GM13976 (cell line): ENCODE measurements around the gene DST.
A peak's percentile ranks its signal among the peaks of the same experiment; 100 is the strongest.
"Not testable (repeated sequence)": the region's sequence is repeated elsewhere in the genome, so short reads cannot be mapped to it uniquely, and the experiment has no call there.

Experiments used
- DNase-seq: peaks from one replicate; pipeline ENCODE4 v3.0.0; 2012; ENCODE audit warnings: low spot score
- in situ Hi-C: fragments of 300-500 bp; cut with MboI; formaldehyde crosslinking; loops from one replicate; pipeline ENCODE4 v1.12.0; 2022; ENCODE audit warnings: low sequenced_read_pairs, mixed read lengths, inconsistent platforms; ENCODE audit not compliant: unreplicated experiment
- TF ChIP-seq, protein P1 (sequence below): IDR thresholded peaks from 2 replicates; pipeline ENCODE4 v1.5.1; 2012; ENCODE audit warnings: borderline replicate concordance, mild to moderate bottlenecking; ENCODE audit not compliant: insufficient read depth; ENCODE audit errors: extremely low read depth, missing control alignments, control extremely low read depth

The DST gene

DNA sequence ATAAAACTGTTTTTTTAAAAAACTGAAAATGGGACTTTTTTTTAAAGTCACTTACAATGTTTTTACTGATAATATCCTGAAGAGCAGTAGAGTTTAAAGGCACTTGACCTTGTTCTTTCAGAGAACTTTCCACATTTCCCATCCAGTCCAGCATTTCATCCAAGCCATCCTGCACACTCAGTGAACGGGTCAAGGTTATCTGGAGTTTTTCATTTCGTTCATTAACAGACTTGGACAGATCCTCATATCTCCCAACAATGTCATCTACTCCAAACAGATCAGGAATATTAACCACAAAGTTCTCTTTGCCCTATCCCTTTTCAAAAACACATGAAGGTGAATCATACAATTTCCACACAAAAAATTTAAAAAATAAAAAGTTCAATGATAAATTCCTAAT is 69.1 kb downstream of the DST start:
- in situ Hi-C loops, result no loop called here
- no peak for DNase-seq
- TF ChIP-seq, protein P1, sequence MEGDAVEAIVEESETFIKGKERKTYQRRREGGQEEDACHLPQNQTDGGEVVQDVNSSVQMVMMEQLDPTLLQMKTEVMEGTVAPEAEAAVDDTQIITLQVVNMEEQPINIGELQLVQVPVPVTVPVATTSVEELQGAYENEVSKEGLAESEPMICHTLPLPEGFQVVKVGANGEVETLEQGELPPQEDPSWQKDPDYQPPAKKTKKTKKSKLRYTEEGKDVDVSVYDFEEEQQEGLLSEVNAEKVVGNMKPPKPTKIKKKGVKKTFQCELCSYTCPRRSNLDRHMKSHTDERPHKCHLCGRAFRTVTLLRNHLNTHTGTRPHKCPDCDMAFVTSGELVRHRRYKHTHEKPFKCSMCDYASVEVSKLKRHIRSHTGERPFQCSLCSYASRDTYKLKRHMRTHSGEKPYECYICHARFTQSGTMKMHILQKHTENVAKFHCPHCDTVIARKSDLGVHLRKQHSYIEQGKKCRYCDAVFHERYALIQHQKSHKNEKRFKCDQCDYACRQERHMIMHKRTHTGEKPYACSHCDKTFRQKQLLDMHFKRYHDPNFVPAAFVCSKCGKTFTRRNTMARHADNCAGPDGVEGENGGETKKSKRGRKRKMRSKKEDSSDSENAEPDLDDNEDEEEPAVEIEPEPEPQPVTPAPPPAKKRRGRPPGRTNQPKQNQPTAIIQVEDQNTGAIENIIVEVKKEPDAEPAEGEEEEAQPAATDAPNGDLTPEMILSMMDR, result no peak

DNA sequence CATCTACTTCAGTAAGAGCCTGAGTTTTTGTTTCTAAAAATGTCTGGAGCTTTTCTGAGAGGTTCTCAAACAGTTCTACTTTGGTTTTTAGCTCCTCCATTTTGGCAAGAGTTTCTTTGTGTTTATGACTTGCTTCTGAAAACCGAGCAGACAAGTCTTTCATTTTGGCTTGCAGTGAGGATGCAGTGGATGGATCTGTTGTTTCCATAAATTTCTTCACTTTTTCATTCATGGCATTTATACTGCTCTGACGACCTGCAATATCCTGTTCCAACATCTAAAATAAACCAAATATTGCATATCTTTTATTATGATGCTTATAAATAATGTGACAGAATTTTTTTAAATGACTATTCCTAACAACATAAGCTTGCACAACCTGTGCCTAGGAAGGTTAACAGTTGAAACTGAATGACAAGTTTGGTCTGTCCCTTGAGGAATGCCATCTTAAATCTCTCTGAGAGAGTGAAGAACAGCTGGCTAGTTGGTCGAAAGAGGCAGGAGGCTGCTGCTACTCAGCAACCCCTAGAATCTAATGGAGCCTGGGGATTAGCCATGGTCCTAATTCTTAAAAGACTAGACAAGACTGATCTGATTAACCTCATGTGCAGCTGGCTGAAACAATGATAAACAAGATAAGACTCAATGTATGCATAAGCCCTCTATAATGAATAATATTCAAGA is 69.8 kb downstream of the DST start:
- TF ChIP-seq, protein P1, result no peak
- in situ Hi-C loops, result no loop called here
- no peak for DNase-seq

DNA sequence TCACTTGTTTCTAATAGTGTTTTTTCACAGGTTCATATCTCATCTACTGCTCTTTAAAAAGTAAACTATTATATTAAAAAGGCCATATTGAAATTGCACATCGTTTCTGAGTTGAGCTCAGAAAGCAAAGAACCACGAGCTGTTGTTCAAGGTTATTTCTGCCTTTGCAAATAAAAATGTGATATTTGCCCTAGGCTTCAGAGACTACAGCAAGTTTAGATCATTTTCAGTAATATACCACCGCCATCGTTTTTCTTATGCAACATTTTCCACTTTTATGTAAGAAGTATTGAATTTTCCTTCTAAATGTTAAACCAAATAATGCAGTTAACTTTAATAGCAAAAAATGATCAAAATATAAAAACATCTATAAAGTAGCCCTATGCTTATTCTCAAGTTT is 71.1 kb downstream of the DST start:
- in situ Hi-C loops, result no loop called here
- no peak for DNase-seq
- TF ChIP-seq, protein P1, result no peak

DNA sequence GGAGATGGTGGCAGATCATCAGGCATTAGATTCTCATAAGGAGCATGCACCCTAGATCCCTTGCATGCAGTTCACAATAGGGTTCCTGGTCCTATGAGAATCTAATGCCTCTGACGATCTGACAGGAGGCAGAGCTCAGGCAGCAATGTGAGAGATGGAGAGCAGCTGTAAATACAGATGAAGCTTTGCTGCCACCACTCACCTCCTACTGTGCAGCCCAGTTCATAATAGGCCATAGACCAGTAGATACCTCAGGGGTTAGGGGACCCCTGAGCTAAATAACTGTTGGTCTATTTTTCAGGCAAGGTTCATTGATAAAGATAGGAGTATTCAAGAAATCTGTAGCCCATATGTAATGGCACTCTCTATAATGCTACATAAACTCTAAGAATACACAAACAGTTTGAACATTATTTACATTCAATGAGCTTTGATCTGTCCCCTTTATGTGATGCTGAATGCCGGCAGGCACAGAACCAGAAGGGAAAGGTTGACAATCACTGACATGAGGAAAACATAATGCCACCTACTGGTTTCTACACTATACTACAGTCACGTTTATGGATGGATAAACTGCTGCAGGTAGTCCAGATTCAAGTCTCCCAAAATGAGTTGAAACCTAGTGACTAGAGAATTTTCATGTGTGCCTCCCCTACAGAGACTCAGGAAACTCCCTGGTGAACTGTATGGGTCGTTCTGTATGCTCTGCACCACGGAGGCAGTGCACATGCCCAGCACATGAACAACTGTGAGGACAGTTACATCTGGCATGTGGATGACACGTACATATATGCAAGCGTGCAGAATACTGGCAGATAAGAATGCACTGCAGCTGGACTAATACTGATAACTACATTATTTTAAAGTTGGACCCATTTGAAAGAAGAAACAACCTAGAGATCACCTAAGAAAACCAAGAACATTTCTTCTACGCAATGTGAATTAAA is 72.0 kb downstream of the DST start:
- in situ Hi-C loops, result no loop called here
- TF ChIP-seq, protein P1, result peak; percentile 52
- DNase-seq, result peak; percentile 22

DNA sequence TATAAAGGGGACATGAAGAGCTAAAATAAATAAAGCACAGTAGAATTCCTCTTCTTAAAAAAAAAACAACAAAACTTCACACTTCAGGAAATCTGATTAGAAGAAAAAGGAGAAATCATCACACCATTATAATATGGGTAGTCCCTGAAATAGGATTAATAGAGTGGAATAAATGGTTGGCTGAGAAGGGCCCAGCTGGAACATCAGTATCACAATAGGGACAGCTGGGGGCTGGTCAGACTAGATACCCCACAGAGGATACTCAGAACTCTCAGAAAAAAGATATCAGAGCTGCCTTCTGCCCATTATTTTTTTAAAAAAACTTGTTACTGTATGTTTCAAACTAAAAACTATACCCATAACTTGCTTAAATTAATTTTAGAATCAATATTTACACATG is 75.2 kb downstream of the DST start:
- TF ChIP-seq, protein P1, result no peak
- in situ Hi-C loops, result no loop called here

DNA sequence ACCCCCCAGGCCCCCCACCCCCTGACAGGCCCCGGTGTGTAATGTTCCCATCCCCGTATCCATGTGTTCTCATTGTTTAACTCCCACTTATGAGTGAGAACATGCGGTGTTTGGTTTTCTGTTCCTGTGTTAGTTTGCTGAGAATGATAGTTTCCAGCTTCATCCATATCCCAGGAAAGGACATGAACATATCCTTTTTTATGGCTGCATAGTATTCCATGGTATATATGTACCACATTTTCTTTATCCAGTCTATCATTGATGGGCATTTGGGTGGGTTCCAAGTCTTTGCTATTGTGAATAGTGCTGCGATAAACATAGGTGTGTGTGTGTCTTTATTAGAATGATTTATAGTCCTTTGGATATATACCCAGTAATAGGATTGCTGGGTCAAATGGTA is 80.0 kb downstream of the DST start:
- in situ Hi-C loops, DNase-seq: not testable (repeated sequence)

More for the DNA sequence above, 75.2 kb downstream of the DST start:
- DNase-seq, result no peak
